Hepatocyte (in vitro differentiated cells): ENCODE results near the gene CFHR2.

Experiments used
- CTCF ChIP-seq: fragments of 200-600 bp; sonication (generic); IDR thresholded peaks from 2 replicates; pipeline ENCODE4 v1.5.1; 2016; ENCODE audit warnings: antibody characterized with exemption, mild to moderate bottlenecking; ENCODE audit not compliant: poor library complexity
- EZH2 ChIP-seq: fragments of 200-600 bp; sonication (generic); IDR thresholded peaks from 2 replicates; pipeline ENCODE4 v1.6.1; 2016; ENCODE audit warnings: antibody characterized with exemption, mild to moderate bottlenecking, borderline replicate concordance

GRCh38 chr1:197008861-197009260 is 65.3 kb downstream of the CFHR2 start:
- TF ChIP-seq CTCF (no peak), EZH2 (no peak)
